ENCODE data around the gene PRDM16.

DNA sequence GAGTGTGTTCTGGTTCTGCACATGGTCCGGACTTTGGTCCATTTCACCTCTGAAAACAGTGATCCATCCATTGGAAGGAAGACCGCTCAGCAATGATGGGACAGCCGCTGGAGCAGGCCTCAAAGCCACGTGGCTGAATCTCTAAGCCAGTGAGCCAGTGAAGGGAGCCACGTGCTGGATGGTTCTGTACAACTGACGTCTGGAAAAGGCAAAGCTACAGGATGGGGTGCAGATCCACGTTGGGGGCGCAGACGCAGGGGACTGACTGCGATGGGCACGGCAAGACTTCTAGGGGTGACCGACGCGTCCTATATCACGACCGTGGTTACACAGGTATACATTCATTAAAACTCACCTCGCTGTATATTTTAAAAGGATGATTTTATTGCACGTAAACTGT lies 375.3 kb downstream of the PRDM16 start:
- TF ChIP-seq CTCF (IDR thresholded peaks at IDR 0.05) (no peak), POLR2A (IDR thresholded peaks at IDR 0.05) (no peak)
